GM21447 (cell line): ENCODE data around the gene OVOL3.
"Not testable (repeated sequence)": the region's sequence is repeated elsewhere in the genome, so short reads cannot be mapped to it uniquely, and the experiment has no call there.

ENCODE experiments used
- ATAC-seq: cut with Tn5 transposase; IDR thresholded peaks from one replicate; pipeline ENCODE4 v1.9.1; 2021; ENCODE audit not compliant: unreplicated experiment

OVOL3 gene

DNA sequence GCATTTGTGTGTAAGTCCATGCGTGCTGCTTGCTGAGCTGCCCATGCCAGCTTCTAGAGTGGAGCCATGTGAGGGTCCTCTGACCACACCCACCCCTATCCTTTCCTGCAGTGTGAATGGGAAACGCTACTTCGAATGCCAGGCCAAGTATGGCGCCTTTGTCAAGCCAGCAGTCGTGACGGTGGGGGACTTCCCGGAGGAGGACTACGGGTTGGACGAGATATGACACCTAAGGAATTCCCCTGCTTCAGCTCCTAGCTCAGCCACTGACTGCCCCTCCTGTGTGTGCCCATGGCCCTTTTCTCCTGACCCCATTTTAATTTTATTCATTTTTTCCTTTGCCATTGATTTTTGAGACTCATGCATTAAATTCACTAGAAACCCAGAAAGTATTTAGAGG is 14.6 kb downstream of the OVOL3 start:
- ATAC-seq: no peak

GRCh38 chr19:36128392-36128736 is 17.4 kb downstream of the OVOL3 start:
- ATAC-seq: peak; percentile 8

DNA sequence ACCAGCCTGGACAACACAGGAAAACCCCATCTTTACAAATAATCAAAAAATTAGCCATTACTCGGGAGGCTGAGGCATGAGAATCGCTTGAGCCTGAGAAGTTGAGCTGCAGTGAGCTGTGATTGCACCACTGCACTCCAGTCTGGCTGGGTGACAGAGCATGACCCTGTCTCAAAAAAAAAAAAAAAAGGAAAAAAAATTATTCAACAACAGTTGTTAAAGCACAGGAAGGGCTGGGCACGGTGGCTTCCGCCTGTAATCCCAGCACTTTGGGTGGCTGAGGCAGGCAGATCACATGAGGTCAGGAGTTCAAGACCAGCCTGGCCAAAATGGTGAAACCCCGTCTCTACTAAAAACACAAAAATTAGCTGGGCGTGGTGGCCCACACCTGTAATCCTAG is 20.3 kb downstream of the OVOL3 start:
- ATAC-seq: not testable (repeated sequence)

DNA sequence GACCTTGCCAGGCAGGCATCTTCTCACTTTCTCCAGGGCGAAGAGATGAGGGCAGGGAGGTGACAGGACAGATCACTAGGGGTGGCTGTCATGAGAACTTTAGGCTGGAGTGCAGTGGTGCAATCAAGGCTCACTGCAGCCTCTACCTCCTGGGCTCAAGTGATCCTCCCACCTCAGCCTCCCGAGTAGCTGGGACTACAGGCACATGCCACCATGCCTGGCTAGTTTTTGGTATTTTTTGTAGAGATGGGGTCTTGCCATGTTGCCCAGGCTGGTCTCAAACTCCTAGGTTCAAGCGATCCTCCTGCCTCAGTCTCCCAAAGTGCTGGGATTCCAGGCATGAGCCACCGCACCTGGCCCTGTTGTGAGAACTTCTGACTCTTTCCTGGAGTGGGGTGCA is 23.9 kb downstream of the OVOL3 start:
- not testable (repeated sequence) for ATAC-seq

GRCh38 chr19:36136964-36137686 is 26.2 kb downstream of the OVOL3 start:
- ATAC-seq: no peak

DNA sequence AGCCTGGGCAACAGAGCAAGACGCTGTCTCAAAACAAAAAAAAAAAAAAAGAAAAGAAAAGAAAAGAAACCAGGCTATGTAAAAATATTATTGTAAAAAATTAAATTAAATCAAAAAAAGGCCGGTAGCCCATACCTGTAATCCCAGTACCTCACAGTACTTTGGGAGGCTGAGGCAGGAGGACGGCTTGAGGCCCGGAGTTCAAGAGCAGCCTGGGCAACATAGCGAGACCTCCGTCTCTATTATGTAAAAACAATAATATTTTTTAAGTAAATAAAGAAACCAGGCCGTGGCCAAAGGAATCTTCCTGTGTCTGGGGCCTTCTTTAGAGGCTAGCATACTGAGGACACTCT is 28.2 kb downstream of the OVOL3 start:
- no peak for ATAC-seq

- peak; percentile 68 for ATAC-seq
Measured at GRCh38 chr19:36139473-36140303, 28.7 kb downstream of the OVOL3 start, which contains the start of gene CAPNS1. Gene CAPNS1 (plus strand): TSS chr19:36140066. CDS start chr19:36141012, 946 bp downstream.

- ATAC-seq: peak; percentile 14
Measured at GRCh38 chr19:36140304-36141038, 29.5 kb downstream of the OVOL3 start.

- peak; percentile 56 for ATAC-seq
Measured at GRCh38 chr19:36141039-36141927, 30.3 kb downstream of the OVOL3 start.

DNA sequence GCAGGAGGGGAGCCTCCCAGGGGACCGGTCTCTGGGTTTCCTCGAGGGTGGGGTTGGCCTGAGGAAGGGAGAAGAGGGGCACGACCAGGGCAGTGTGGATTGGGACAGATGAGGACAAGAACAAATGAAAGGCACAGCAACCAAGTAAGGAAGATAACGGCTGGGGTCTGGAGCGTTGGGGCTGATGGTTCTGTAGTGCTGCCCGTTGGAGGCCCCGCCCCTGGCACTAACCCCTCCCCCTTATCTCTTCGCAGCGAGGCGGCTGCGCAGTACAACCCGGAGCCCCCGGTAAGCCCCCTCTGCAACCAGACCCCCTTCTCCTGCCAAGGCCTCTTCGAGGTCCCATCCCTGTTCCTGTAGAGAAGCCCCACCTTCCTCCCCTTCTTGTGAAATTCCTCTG is 31.1 kb downstream of the OVOL3 start:
- ATAC-seq: no peak

DNA sequence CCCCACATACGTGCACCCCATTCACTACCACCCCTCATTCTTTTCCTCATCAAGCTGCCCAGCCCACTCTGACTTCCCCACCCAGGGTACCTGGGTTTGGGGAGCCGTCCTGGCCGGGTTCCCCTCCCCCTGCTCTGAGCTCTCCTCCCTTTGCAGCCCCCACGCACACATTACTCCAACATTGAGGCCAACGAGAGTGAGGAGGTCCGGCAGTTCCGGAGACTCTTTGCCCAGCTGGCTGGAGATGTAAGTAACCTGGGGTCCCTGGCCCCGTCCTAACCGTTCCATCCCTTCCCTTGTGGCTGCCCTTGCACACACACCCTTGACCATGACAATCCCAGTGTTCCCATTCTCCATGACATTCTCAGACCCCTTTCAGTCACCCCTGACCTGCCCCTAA is 31.6 kb downstream of the OVOL3 start:
- ATAC-seq: no peak

- no peak for ATAC-seq
Measured at GRCh38 chr19:36144624-36145023, 33.7 kb downstream of the OVOL3 start.

- ATAC-seq: no peak
Measured at GRCh38 chr19:36149673-36150406, 38.9 kb downstream of the OVOL3 start.

DNA sequence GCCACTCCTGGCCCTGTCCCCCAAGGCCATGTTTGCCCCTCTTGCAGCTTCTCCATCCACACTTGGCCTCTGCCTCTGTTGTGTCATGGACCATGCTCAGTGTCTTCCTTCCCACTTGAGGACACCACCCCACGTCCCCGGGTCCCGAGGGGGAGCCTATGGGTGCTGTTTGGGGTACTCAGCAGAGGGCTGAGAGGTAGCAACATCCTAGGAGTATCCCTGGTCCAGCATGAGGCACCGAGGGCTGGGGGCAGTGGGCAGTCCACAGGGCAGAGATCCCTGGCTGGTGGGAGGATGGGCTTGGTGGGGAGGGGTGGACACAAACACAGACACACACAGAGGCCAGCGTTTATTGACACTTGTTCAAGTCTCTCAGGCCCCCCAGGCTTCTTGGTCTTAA is 39.6 kb downstream of the OVOL3 start:
- no peak for ATAC-seq

GRCh38 chr19:36151144-36152018 is 40.4 kb downstream of the OVOL3 start:
- ATAC-seq: no peak

GRCh38 chr19:36152019-36152351 is 41.0 kb downstream of the OVOL3 start:
- ATAC-seq: no peak

- ATAC-seq: no peak
Measured at GRCh38 chr19:36152352-36153091, 41.6 kb downstream of the OVOL3 start, which contains the start of gene COX7A1. Gene COX7A1 (minus strand): TSS chr19:36152447. CDS start chr19:36152407, 40 bp downstream.

DNA sequence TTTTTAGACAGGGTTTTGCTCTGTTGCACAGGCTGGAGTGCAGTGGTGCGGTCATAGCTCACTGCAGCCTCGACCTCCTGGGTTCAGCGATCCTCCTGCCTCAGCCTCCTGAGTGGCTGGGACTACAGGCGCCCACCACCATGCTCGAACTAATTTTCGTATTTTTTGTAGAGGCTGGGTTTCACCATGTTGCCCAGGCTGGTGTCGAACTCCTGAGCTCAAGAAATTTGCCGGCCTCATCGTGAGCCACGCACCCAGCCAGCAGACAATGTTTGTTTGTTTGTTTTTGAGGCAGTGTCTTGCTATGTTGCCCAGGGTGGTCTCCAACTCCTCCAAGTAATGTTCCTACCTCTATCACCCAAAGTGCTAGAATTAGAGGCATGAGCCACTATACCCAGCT is 42.2 kb downstream of the OVOL3 start:
- ATAC-seq: no peak
